ENCODE results near the gene PAX7. TPM values are rescaled to one million over a fixed set of nuclear protein-coding genes. Genes with fewer than 3 reads are reported as not detected.

PAX7 gene
- total RNA-seq, 2 experiments from 2014 or later: not detected

- CTCF ChIA-PET: no interaction called here
Measured at GRCh38 chr1:18776777-18777176, 146.1 kb downstream of the PAX7 start.

GRCh38 chr1:18778437-18778836, 147.8 kb downstream of the PAX7 start:
- no peak overlapping the region for H3K4me3 Mint-ChIP-seq
- intact Hi-C loops (cut with micrococcal nuclease): no loop called here
- POLR2A ChIA-PET: no interaction called here
- H3K27ac Mint-ChIP-seq: no peak overlapping the region
- H3K27me3 Mint-ChIP-seq: peaks cover 27% of the 10 kb centered on the region
- no peaks in the 10 kb centered on the region for H3K4me1 Mint-ChIP-seq (ENCODE audit: low read depth)
- H3K9me3 Mint-ChIP-seq: no peaks in the 10 kb centered on the region
- no peaks in the 10 kb centered on the region for H3K36me3 Mint-ChIP-seq
- no peak for DNase-seq
- CTCF ChIA-PET: no interaction called here

More at GRCh38 chr1:18776777-18777176, 146.1 kb downstream of the PAX7 start:
- POLR2A ChIA-PET: no interaction called here
- no peak for DNase-seq
- no peaks in the 10 kb centered on the region for H3K4me1 Mint-ChIP-seq (ENCODE audit: low read depth)
- H3K36me3 Mint-ChIP-seq: no peaks in the 10 kb centered on the region
- no peak overlapping the region for H3K4me3 Mint-ChIP-seq
- intact Hi-C loops (cut with micrococcal nuclease): no loop called here
- H3K9me3 Mint-ChIP-seq: no peaks in the 10 kb centered on the region
- peaks cover 24% of the 10 kb centered on the region for H3K27me3 Mint-ChIP-seq
- no peak overlapping the region for H3K27ac Mint-ChIP-seq

GRCh38 chr1:18781031-18781430, 150.4 kb downstream of the PAX7 start:
- H3K27ac Mint-ChIP-seq: no peak overlapping the region
- no peaks in the 10 kb centered on the region for H3K9me3 Mint-ChIP-seq
- ChIA-PET CTCF (no interaction called here), POLR2A (no interaction called here)
- intact Hi-C loops (cut with micrococcal nuclease): no loop called here
- no peak for DNase-seq
- H3K4me3 Mint-ChIP-seq: no peak overlapping the region
- H3K4me1 Mint-ChIP-seq (ENCODE audit: low read depth): no peaks in the 10 kb centered on the region
- no peaks in the 10 kb centered on the region for H3K36me3 Mint-ChIP-seq
- H3K27me3 Mint-ChIP-seq: peaks cover 29% of the 10 kb centered on the region

GRCh38 chr1:18783705-18784481, 153.2 kb downstream of the PAX7 start:
- Mint-ChIP-seq H3K36me3 (no peaks in the 10 kb centered on the region), H3K4me3 (no peak overlapping the region), H3K27me3 (peaks cover 27% of the 10 kb centered on the region), H3K4me1 (ENCODE audit: low read depth) (no peaks in the 10 kb centered on the region), H3K9me3 (no peaks in the 10 kb centered on the region), H3K27ac (no peak overlapping the region)
- POLR2A ChIA-PET: interaction anchor here (0.5 kb wide), 1 partner anchor 532 kb away, joined by 3 read pairs; no protein-coding TSS in a partner anchor
- no peak for DNase-seq
- CTCF ChIA-PET: no interaction called here
- intact Hi-C loops (cut with micrococcal nuclease): no loop called here

GRCh38 chr1:18784482-18784831, 153.8 kb downstream of the PAX7 start:
- H3K4me3 Mint-ChIP-seq: no peak overlapping the region
- no peaks in the 10 kb centered on the region for H3K4me1 Mint-ChIP-seq (ENCODE audit: low read depth)
- H3K27me3 Mint-ChIP-seq: peaks cover 24% of the 10 kb centered on the region
- ChIA-PET POLR2A (interaction anchor here (0.6 kb wide), 1 partner anchor 46 kb away, joined by 3 read pairs; no protein-coding TSS in a partner anchor), CTCF (interaction anchor here (0.7 kb wide), 1 partner anchor 35 kb away, joined by 3 read pairs; no protein-coding TSS in a partner anchor)
- DNase-seq: no peak
- H3K36me3 Mint-ChIP-seq: no peaks in the 10 kb centered on the region
- no peak overlapping the region for H3K27ac Mint-ChIP-seq
- intact Hi-C loops (cut with micrococcal nuclease): no loop called here
- no peaks in the 10 kb centered on the region for H3K9me3 Mint-ChIP-seq

GRCh38 chr1:18786149-18786548, 155.5 kb downstream of the PAX7 start:
- ChIA-PET POLR2A (no interaction called here), CTCF (no interaction called here)
- Mint-ChIP-seq H3K36me3 (no peaks in the 10 kb centered on the region), H3K27me3 (peaks cover 31% of the 10 kb centered on the region), H3K9me3 (no peaks in the 10 kb centered on the region), H3K4me1 (ENCODE audit: low read depth) (no peaks in the 10 kb centered on the region), H3K27ac (no peak overlapping the region), H3K4me3 (no peak overlapping the region)
- intact Hi-C loops (cut with micrococcal nuclease): no loop called here
- DNase-seq: no peak

- intact Hi-C loops (cut with micrococcal nuclease): no loop called here
- H3K9me3 Mint-ChIP-seq: peaks cover 8% of the 10 kb centered on the region
- H3K27me3 Mint-ChIP-seq: peaks cover 29% of the 10 kb centered on the region
- no peak overlapping the region for H3K27ac Mint-ChIP-seq
- H3K4me1 Mint-ChIP-seq (ENCODE audit: low read depth): no peaks in the 10 kb centered on the region
- POLR2A ChIA-PET: no interaction called here
- DNase-seq: no peak
- CTCF ChIA-PET: no interaction called here
- H3K4me3 Mint-ChIP-seq: no peak overlapping the region
- H3K36me3 Mint-ChIP-seq: no peaks in the 10 kb centered on the region
Measured at GRCh38 chr1:18787825-18788385, 157.3 kb downstream of the PAX7 start.

- Mint-ChIP-seq H3K27me3 (peaks cover 25% of the 10 kb centered on the region), H3K4me3 (no peak overlapping the region), H3K4me1 (ENCODE audit: low read depth) (no peaks in the 10 kb centered on the region), H3K36me3 (no peaks in the 10 kb centered on the region), H3K9me3 (peaks cover 8% of the 10 kb centered on the region), H3K27ac (no peak overlapping the region)
- ChIA-PET POLR2A (no interaction called here), CTCF (no interaction called here)
- no peak for DNase-seq
- intact Hi-C loops (cut with micrococcal nuclease): no loop called here
Measured at GRCh38 chr1:18789246-18789645, 158.6 kb downstream of the PAX7 start.

GRCh38 chr1:18792747-18793146, 162.1 kb downstream of the PAX7 start:
- Mint-ChIP-seq H3K9me3 (peaks cover 8% of the 10 kb centered on the region), H3K36me3 (no peaks in the 10 kb centered on the region), H3K27ac (no peak overlapping the region), H3K4me1 (ENCODE audit: low read depth) (no peaks in the 10 kb centered on the region), H3K4me3 (no peak overlapping the region), H3K27me3 (peaks cover 25% of the 10 kb centered on the region)
- no peak for DNase-seq
- CTCF ChIA-PET: no interaction called here
- POLR2A ChIA-PET: no interaction called here
- intact Hi-C loops (cut with micrococcal nuclease): no loop called here

- CTCF ChIA-PET: no interaction called here
- Mint-ChIP-seq H3K36me3 (no peaks in the 10 kb centered on the region), H3K27me3 (peaks cover 23% of the 10 kb centered on the region)
Measured at GRCh38 chr1:18793164-18793563, 162.5 kb downstream of the PAX7 start.

GRCh38 chr1:18794051-18794450, 163.4 kb downstream of the PAX7 start:
- no peak for DNase-seq
- Mint-ChIP-seq H3K27ac (no peak overlapping the region), H3K36me3 (no peaks in the 10 kb centered on the region), H3K4me3 (no peak overlapping the region), H3K27me3 (peaks cover 21% of the 10 kb centered on the region), H3K9me3 (peaks cover 8% of the 10 kb centered on the region), H3K4me1 (ENCODE audit: low read depth) (no peaks in the 10 kb centered on the region)
- POLR2A ChIA-PET: no interaction called here
- intact Hi-C loops (cut with micrococcal nuclease): no loop called here
- CTCF ChIA-PET: no interaction called here

More at GRCh38 chr1:18793164-18793563, 162.5 kb downstream of the PAX7 start:
- Mint-ChIP-seq H3K27ac (no peak overlapping the region), H3K4me1 (ENCODE audit: low read depth) (no peaks in the 10 kb centered on the region), H3K4me3 (no peak overlapping the region), H3K9me3 (peaks cover 8% of the 10 kb centered on the region)
- DNase-seq: no peak
- POLR2A ChIA-PET: no interaction called here
- intact Hi-C loops (cut with micrococcal nuclease): no loop called here

GRCh38 chr1:18794561-18794960, 163.9 kb downstream of the PAX7 start:
- intact Hi-C loops (cut with micrococcal nuclease): no loop called here
- no peak overlapping the region for H3K4me3 Mint-ChIP-seq
- CTCF ChIA-PET: interaction anchor here (0.9 to 1.7 kb wide), 2 partner anchors 26 to 81 kb away, joined by 3 to 4 read pairs; no protein-coding TSS in a partner anchor
- peaks cover 8% of the 10 kb centered on the region for H3K9me3 Mint-ChIP-seq
- H3K36me3 Mint-ChIP-seq: no peaks in the 10 kb centered on the region
- no peak overlapping the region for H3K27ac Mint-ChIP-seq
- H3K27me3 Mint-ChIP-seq: peaks cover 20% of the 10 kb centered on the region
- no peak for DNase-seq
- H3K4me1 Mint-ChIP-seq (ENCODE audit: low read depth): no peaks in the 10 kb centered on the region
- POLR2A ChIA-PET: no interaction called here
